SKM-1 (cell line): ENCODE data around the gene COL17A1.

ENCODE experiments used
- DNase-seq: peaks from one replicate; lab custom pipeline; 2025; ENCODE audit not compliant: unreplicated experiment; lab: John Stamatoyannopoulos, UW

The COL17A1 gene

GRCh38 chr10:104034401-104035193, 51.1 kb downstream of the COL17A1 start:
- DNase-seq = no peak

GRCh38 chr10:104033966-104034365, 51.7 kb downstream of the COL17A1 start:
- DNase-seq = no peak

- DNase-seq = no peak
Observed at GRCh38 chr10:104033401-104033930, 52.2 kb downstream of the COL17A1 start.

GRCh38 chr10:104032144-104032775, 53.4 kb downstream of the COL17A1 start:
- no peak for DNase-seq

GRCh38 chr10:104031631-104032030, 54.0 kb downstream of the COL17A1 start:
- DNase-seq = no peak

GRCh38 chr10:104029521-104029860, 56.2 kb downstream of the COL17A1 start:
- DNase-seq = no peak

GRCh38 chr10:104028823-104029520, 56.7 kb downstream of the COL17A1 start:
- no peak for DNase-seq

- DNase-seq = no peak
Observed at GRCh38 chr10:104028146-104028545, 57.5 kb downstream of the COL17A1 start.

GRCh38 chr10:104026762-104027161, 58.9 kb downstream of the COL17A1 start:
- no peak for DNase-seq

GRCh38 chr10:104025524-104025923, 60.2 kb downstream of the COL17A1 start:
- DNase-seq = no peak

GRCh38 chr10:104022026-104022425, 63.7 kb downstream of the COL17A1 start:
- no peak for DNase-seq

- no peak for DNase-seq
Observed at GRCh38 chr10:104021246-104021645, 64.4 kb downstream of the COL17A1 start.

- no peak for DNase-seq
Observed at GRCh38 chr10:104020020-104020419, 65.7 kb downstream of the COL17A1 start.

GRCh38 chr10:104018471-104018870, 67.2 kb downstream of the COL17A1 start:
- DNase-seq = no peak

GRCh38 chr10:104016661-104017060, 69.0 kb downstream of the COL17A1 start:
- DNase-seq = no peak

GRCh38 chr10:104014176-104014575, 71.5 kb downstream of the COL17A1 start:
- DNase-seq = no peak

- DNase-seq = no peak
Observed at GRCh38 chr10:104013489-104013888, 72.2 kb downstream of the COL17A1 start.

GRCh38 chr10:104011904-104012303, 73.8 kb downstream of the COL17A1 start:
- no peak for DNase-seq

- no peak for DNase-seq
Observed at GRCh38 chr10:104005172-104005863, 80.4 kb downstream of the COL17A1 start.

GRCh38 chr10:104002911-104003310, 82.8 kb downstream of the COL17A1 start:
- peak; percentile 24 for DNase-seq

GRCh38 chr10:103998805-103999204, 86.9 kb downstream of the COL17A1 start:
- no peak for DNase-seq
